Bronchial epithelial cell (primary cell): ENCODE results near the gene EVA1A. TPM values are rescaled to one million over a fixed set of nuclear protein-coding genes. Genes with fewer than 3 reads are reported as not detected.
A peak's percentile ranks its signal among the peaks of the same experiment; 100 is the strongest.

Experiments used
- DNase-seq: peaks from one replicate; pipeline ENCODE4 v3.0.0-alpha.2; 2010; ENCODE audit warnings: low read depth
- FAIRE-seq: peaks from 2 replicates; lab custom pipeline; 2011; peaks lifted over from hg19 to GRCh38; lab: Jason Lieb, UNC
- H3K27me3 ChIP-seq: 2 replicates; pipeline ENCODE4 v1.5.1; 2011; ENCODE audit warnings: low read length; ENCODE audit not compliant: control insufficient read depth, insufficient read depth
- H3K36me3 ChIP-seq: 2 replicates; pipeline ENCODE4 v1.5.1; 2011; ENCODE audit warnings: low read length; ENCODE audit not compliant: control insufficient read depth, insufficient read depth
- H3K4me3 ChIP-seq: 2 replicates; pipeline ENCODE4 v1.5.1; 2011; ENCODE audit warnings: mild to moderate bottlenecking, low read depth, low read length, control low read depth
- CTCF ChIP-seq: IDR thresholded peaks from 2 replicates; pipeline ENCODE4 v1.5.1; 2011; ENCODE audit warnings: mild to moderate bottlenecking, moderate library complexity, low read length, control low read depth, inconsistent platforms; ENCODE audit not compliant: insufficient read depth, severe bottlenecking
- total RNA-seq: library from RNA; depleted of rRNA; stranded (reverse); fragments of >200 nt; gene quantifications from 2 replicates; pipeline ENCODE4 v1.2.1, GENCODE V29; 2014

Gene EVA1A
- total RNA-seq, 1 donor from 2014 or later = 5.8 TPM

- no peak for TF ChIP-seq CTCF
- DNase-seq (peak; percentile 73), FAIRE-seq (no peak)
- Histone ChIP-seq H3K4me3 (no peak overlapping the region), H3K27me3 (no peaks in the 10 kb centered on the region), H3K36me3 (no peaks in the 10 kb centered on the region)
These were observed 16.5 kb upstream of the EVA1A start for GRCh38 chr2:75577280-75577679.

GRCh38 chr2:75574106-75574505 is 13.4 kb upstream of the EVA1A start:
- TF ChIP-seq CTCF = no peak
- peak; percentile 28 for DNase-seq
- no peaks in the 10 kb centered on the region for H3K36me3 ChIP-seq
- FAIRE-seq = no peak
- no peaks in the 10 kb centered on the region for H3K27me3 ChIP-seq
- no peak overlapping the region for H3K4me3 ChIP-seq

- no peaks in the 10 kb centered on the region for H3K27me3 ChIP-seq
- H3K36me3 ChIP-seq = no peaks in the 10 kb centered on the region
- H3K4me3 ChIP-seq = no peak overlapping the region
- DNase-seq (peak; percentile 92), FAIRE-seq (no peak)
- TF ChIP-seq CTCF = no peak
These were observed 12.6 kb upstream of the EVA1A start for GRCh38 chr2:75573145-75573878.

- H3K36me3 ChIP-seq = no peaks in the 10 kb centered on the region
- H3K27me3 ChIP-seq = no peaks in the 10 kb centered on the region
- TF ChIP-seq CTCF = no peak
- no peak overlapping the region for H3K4me3 ChIP-seq
- FAIRE-seq (no peak), DNase-seq (peak; percentile 65)
These were observed 11.1 kb upstream of the EVA1A start for GRCh38 chr2:75571730-75572430.

- Histone ChIP-seq H3K36me3 (no peaks in the 10 kb centered on the region), H3K27me3 (no peaks in the 10 kb centered on the region), H3K4me3 (no peak overlapping the region)
- FAIRE-seq = no peak
- no peak for TF ChIP-seq CTCF
- peak; percentile 45 for DNase-seq
These were observed 10.4 kb upstream of the EVA1A start for GRCh38 chr2:75570948-75571729.
